ENCODE results near the gene PGBD1. TPM values are rescaled to one million over a fixed set of nuclear protein-coding genes. Genes with fewer than 3 reads are reported as not detected.
A peak's percentile ranks its signal among the peaks of the same experiment; 100 is the strongest.

Gene PGBD1, protein sequence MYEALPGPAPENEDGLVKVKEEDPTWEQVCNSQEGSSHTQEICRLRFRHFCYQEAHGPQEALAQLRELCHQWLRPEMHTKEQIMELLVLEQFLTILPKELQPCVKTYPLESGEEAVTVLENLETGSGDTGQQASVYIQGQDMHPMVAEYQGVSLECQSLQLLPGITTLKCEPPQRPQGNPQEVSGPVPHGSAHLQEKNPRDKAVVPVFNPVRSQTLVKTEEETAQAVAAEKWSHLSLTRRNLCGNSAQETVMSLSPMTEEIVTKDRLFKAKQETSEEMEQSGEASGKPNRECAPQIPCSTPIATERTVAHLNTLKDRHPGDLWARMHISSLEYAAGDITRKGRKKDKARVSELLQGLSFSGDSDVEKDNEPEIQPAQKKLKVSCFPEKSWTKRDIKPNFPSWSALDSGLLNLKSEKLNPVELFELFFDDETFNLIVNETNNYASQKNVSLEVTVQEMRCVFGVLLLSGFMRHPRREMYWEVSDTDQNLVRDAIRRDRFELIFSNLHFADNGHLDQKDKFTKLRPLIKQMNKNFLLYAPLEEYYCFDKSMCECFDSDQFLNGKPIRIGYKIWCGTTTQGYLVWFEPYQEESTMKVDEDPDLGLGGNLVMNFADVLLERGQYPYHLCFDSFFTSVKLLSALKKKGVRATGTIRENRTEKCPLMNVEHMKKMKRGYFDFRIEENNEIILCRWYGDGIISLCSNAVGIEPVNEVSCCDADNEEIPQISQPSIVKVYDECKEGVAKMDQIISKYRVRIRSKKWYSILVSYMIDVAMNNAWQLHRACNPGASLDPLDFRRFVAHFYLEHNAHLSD
- polyA plus RNA-seq (ENCODE audit: low read depth in 6 of 6), result under 1 TPM in 4 of 6 donors, not detected in 2; 0.25 to 0.86 (median 0.65) TPM

DNA sequence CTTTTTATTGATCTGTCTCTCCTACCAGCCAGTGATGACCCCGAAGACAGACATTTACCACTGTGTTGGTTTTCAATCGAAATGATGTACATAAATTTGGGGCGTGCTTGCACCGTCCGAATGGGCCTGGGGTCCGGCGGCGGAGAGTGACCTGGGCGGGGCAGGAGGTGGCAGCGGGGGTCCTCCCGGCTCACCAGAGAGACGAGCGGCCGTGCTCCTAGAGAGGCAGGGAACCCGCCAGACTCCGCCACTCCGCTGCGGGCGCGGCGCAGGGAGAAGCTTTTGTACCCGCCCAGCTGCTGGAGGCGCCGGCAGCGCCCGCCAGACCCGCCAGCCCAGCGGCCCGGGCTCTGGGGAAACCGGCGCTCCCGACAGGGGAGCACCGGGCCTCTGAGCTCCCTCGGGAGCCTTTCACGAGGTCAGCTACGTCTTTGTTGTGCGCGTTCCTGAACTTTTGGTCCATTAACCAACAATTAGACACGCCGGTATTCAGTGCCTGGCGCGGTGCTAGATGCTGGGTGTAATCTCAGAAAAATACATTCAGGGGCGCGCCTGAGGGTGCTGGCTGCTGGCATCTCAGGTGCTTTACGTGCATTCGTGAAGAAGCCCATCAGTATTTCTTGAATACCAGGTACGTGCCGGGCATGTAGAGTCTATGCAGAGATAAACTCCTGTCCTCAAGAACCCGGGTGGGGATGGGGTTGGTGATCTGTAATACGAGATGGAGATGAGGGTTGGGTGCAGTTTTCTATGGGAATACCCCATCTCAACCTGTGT, at the start of gene PGBD1:
Gene PGBD1, plus strand, starts transcription at position 285 of the 777 bp plus-strand sequence. CDS start 2,242 bp downstream, outside the sequence.
- Mint-ChIP-seq H3K27ac (peak within 1 kb of the TSS in 2 of 6 donors; percentile 24 to 53), H3K36me3 (peaks cover 4 to 13% of the 10 kb centered on the region in 2 donors), H3K9me3 (no peaks in the 10 kb centered on the region), H3K27me3 (peaks cover 16 to 24% (median 17%) of the 10 kb centered on the region in 3 donors), H3K4me1 (peaks cover 6 to 11% (median 10%) of the 10 kb centered on the region in 3 donors), H3K4me3 (peak within 1 kb of the TSS; percentile 60 to 92 (median 84))
- ATAC-seq (ENCODE audit: low read depth in 2 of 2) (peak; percentile 85 to 89), DNase-seq (peak; percentile 25)

DNA sequence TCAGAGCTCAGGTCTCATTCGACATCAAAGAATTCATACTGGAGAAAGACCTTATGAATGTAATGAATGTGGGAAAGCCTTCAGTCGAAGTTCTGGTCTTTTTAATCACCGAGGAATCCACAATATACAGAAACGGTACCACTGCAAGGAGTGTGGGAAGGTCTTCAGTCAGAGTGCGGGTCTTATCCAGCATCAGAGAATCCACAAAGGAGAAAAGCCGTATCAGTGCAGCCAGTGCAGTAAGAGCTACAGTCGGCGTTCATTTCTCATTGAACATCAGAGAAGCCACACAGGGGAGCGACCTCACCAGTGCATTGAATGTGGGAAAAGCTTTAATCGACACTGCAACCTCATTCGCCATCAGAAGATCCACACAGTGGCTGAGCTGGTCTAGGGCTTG, 48.6 kb upstream of the PGBD1 start:
- H3K4me3 Mint-ChIP-seq, result no peak overlapping the region
- DNase-seq (no peak), ATAC-seq (ENCODE audit: low read depth in 2 of 2) (no peak)
- no peaks in the 10 kb centered on the region for H3K27me3 Mint-ChIP-seq
- peaks cover 22 to 38% of the 10 kb centered on the region in 2 donors for H3K36me3 Mint-ChIP-seq
- peaks cover 0 to 6% (median 2%) of the 10 kb centered on the region in 7 donors for H3K9me3 Mint-ChIP-seq
- peak overlapping the region in 1 of 6 donors; percentile 54 for H3K27ac Mint-ChIP-seq
- H3K4me1 Mint-ChIP-seq, result peaks cover under 1 to 6% (median 4%) of the 10 kb centered on the region in 3 donors

DNA sequence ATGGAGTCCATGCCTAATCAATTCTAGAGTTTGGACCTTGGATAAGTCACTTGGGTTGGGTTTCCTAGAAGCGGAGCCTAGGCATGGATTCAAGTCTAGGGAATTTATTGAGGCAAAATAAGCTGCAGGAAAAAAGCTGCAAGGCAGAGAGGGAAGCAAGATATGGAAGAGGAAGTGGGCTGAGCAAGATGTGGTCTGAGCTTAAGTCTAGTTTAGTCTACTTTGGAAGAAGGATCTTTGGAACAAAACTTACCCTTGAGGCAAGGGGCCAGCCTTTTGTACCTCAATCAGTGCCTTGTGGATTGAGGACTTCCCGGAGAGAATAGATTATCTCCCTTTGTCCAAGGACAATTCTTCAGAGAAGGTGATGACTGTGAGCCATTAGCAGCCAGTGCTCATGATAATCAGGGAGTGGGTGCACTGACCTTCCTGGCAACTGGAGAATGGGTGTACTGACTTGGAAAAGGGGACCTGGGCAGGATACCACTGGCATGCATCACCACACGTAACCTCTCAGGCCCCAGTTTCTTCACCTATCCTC, 45.4 kb upstream of the PGBD1 start:
- no peak for DNase-seq
- peaks cover 0 to 6% (median 2%) of the 10 kb centered on the region in 7 donors for H3K9me3 Mint-ChIP-seq
- H3K4me1 Mint-ChIP-seq, result no peaks in the 10 kb centered on the region
- H3K4me3 Mint-ChIP-seq, result no peak overlapping the region
- ATAC-seq (ENCODE audit: low read depth in 2 of 2), result no peak
- no peaks in the 10 kb centered on the region for H3K27me3 Mint-ChIP-seq
- peaks cover 7 to 11% of the 10 kb centered on the region in 2 donors for H3K36me3 Mint-ChIP-seq
- H3K27ac Mint-ChIP-seq, result peak overlapping the region in 1 of 6 donors; percentile 17

DNA sequence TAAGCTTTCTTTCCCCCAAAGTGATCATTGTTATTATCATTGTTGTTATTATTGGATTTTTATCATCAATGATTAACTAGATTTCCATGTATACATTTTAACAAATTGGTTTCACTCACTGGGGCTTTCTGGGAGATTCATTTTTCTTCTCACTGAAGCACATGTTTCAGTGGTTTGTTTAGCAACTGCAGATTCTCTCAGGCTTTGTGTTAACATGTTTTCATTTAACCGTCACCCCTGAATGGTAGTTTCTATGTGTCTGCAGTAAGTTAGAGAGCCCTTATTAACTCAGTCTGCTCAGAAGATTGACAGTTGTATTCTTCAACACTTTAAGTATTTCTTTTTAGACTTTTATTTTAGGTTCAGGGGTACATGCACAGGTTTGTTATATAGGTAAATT, 41.7 kb upstream of the PGBD1 start:
- H3K9me3 Mint-ChIP-seq, result no peaks in the 10 kb centered on the region
- no peak for DNase-seq
- peaks cover 6 to 9% of the 10 kb centered on the region in 2 donors for H3K36me3 Mint-ChIP-seq
- no peaks in the 10 kb centered on the region for H3K27me3 Mint-ChIP-seq
- no peak overlapping the region for H3K4me3 Mint-ChIP-seq
- ATAC-seq (ENCODE audit: low read depth in 2 of 2), result no peak
- peaks cover 0 to 5% (median 0%) of the 10 kb centered on the region in 3 donors for H3K4me1 Mint-ChIP-seq
- H3K27ac Mint-ChIP-seq, result no peak overlapping the region

DNA sequence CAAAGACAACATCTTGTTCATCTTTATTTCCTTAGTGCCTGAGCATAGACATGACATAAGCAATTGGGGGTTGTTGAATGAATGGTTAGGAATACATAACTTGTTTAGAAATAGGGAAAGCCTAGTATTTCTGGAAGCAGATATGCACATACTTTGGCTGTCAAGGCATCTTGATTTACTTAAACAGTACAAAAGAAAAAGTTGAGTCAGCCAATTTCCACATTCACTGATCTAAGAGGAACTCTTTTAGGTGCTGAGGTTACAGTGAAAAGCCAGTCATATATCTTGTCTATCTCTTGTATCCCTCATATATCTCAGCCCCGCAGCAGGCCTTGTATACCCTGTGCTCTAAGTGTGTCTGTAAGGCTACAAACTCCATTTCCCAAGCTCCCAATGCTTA, 40.9 kb upstream of the PGBD1 start:
- Mint-ChIP-seq H3K9me3 (no peaks in the 10 kb centered on the region), H3K4me1 (peaks cover 0 to 5% (median 3%) of the 10 kb centered on the region in 3 donors), H3K36me3 (peaks cover 10 to 16% of the 10 kb centered on the region in 2 donors), H3K4me3 (no peak overlapping the region), H3K27me3 (no peaks in the 10 kb centered on the region), H3K27ac (no peak overlapping the region)
- DNase-seq, result no peak
- ATAC-seq (ENCODE audit: low read depth in 2 of 2), result no peak

DNA sequence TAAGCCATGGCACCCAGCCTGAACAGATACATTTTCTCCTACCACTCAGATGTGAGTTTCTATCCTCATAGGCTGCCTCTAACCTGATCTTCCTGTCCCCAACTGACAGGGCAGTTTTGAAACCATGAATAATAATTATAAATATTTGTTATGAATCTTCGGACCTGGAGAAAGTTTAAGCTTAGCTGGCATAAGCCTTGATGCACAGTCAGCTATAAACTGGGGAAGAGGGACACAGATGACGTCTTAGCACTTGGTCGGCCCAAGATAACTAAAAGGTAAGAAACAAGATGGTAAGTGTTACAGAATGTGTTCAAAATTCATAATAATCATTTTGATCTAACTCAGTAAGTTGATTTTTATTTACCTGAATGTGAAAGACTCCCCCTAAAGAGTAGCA, 37.4 kb upstream of the PGBD1 start:
- peak overlapping the region in 1 of 6 donors; percentile 76 for H3K27ac Mint-ChIP-seq
- no peak overlapping the region for H3K4me3 Mint-ChIP-seq

DNA sequence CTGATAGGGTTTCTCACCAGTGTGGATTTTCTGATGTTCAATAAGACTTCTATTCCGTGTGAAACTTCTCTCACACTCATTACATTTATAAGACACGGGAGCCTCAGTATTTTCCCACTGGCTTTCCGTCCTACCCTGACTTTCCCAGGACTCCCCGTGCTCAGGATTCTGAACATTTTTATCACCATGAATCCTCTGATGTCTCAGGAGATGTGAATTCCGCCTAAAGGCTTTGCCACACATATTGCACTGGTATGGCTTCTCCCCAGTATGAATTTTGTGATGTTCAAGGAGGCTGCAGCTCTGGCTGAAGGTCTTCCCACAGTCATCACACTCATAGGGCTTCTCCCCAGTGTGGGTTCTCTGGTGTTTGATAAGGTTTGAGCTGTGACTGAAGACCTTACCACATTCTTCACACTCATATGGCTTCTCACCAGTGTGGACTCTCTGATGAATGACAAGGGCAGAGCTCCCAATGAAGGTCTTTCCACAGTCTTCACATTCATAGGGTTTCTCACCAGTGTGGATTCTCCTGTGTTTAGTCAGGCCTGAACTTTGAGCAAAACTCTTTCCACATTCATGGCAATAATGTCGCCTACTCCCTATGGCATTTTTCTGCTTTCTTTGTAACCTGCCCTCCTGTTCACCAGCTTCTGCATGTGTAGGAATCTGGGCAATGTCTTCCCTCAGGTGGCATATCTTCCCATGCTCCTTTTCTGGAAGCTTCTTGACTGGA, 36.0 kb upstream of the PGBD1 start:
- peaks cover 7 to 29% (median 16%) of the 10 kb centered on the region in 3 donors for H3K4me1 Mint-ChIP-seq
- H3K27ac Mint-ChIP-seq, result peak overlapping the region in 1 of 6 donors; percentile 46
- no peak for ATAC-seq (ENCODE audit: low read depth in 2 of 2)
- peaks cover 30 to 41% of the 10 kb centered on the region in 2 donors for H3K36me3 Mint-ChIP-seq
- no peaks in the 10 kb centered on the region for H3K27me3 Mint-ChIP-seq
- no peak overlapping the region for H3K4me3 Mint-ChIP-seq
- no peaks in the 10 kb centered on the region for H3K9me3 Mint-ChIP-seq
- no peak for DNase-seq

More for the DNA sequence above, 37.4 kb upstream of the PGBD1 start:
- Mint-ChIP-seq H3K4me1 (peaks cover 7 to 19% (median 7%) of the 10 kb centered on the region in 3 donors), H3K27me3 (no peaks in the 10 kb centered on the region), H3K9me3 (no peaks in the 10 kb centered on the region), H3K36me3 (peaks cover 23 to 41% of the 10 kb centered on the region in 2 donors)
- ATAC-seq (ENCODE audit: low read depth in 2 of 2) (no peak), DNase-seq (no peak)

DNA sequence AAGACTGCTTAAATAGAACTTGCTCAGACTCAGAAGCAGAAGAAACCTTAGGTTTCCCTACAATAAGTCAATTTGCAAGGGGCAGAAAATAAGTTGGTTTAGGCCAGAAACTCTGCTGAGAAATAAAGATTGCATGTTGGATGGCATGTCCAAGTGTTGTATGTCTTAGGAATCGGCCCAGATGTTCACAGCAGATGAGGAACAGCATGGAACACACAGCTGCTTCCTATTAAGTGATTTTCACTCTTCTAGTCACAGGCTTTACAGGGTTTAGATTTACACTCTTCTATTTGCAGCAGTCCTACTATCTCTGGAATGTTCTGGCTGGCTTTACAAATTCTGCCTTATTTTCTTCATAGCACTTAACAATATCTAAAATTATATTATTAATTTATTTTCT, 32.5 kb upstream of the PGBD1 start:
- H3K4me3 Mint-ChIP-seq, result peak overlapping the region in 1 of 8 donors; percentile 46
- H3K27ac Mint-ChIP-seq, result no peak overlapping the region
- peaks cover 0 to 5% (median 0%) of the 10 kb centered on the region in 7 donors for H3K9me3 Mint-ChIP-seq
- no peaks in the 10 kb centered on the region for H3K27me3 Mint-ChIP-seq
- no peak for ATAC-seq (ENCODE audit: low read depth in 2 of 2)
- peaks cover 22 to 45% (median 39%) of the 10 kb centered on the region in 3 donors for H3K4me1 Mint-ChIP-seq
- H3K36me3 Mint-ChIP-seq, result peaks cover 25 to 32% of the 10 kb centered on the region in 2 donors
- no peak for DNase-seq

DNA sequence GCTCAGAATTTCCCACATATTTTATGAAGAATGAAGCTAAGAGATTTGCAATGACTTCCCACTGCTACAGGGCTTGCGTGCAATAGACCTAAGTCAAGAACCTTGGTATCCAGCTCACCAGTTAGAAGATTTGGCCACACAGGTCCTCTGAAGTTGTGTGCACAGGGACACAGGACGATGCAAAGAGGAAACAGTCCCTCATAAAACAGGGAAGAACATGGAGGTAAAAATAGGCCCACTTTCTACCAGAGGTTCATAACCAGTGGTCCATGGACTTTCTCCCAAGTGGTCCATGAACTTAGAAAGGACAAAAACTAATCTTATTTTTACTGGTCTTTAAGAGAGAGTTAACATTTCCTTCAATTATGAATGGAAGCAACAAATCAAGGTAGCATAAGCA, 30.6 kb upstream of the PGBD1 start:
- Mint-ChIP-seq H3K27me3 (peaks cover 0 to 2% (median 0%) of the 10 kb centered on the region in 3 donors), H3K36me3 (peaks cover 18 to 22% of the 10 kb centered on the region in 2 donors), H3K27ac (no peak overlapping the region), H3K4me3 (peak overlapping the region in 7 of 8 donors; percentile 77 to 99 (median 89)), H3K4me1 (peaks cover 19 to 45% (median 39%) of the 10 kb centered on the region in 3 donors), H3K9me3 (peaks cover 0 to 5% (median 0%) of the 10 kb centered on the region in 7 donors)
- ATAC-seq (ENCODE audit: low read depth in 2 of 2) (no peak), DNase-seq (no peak)

DNA sequence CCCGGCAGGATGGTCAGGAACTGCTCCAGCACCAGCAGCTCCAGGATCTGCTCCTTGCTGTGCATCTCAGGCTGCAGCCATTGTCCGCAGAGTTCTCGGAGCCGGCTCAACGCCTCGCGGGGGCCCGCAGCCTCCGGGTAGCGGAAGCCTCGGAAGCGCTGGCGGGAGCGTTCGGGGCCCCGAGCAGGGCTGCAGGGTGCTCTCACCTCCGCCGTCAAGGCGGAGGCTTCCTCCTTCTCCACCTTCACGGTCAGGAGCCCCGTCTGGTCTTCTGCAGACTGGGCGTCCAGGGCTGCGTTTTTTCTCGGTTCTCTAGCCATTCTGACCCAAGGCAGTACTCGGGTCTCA, 29.7 kb upstream of the PGBD1 start:
- Mint-ChIP-seq H3K4me1 (peaks cover 15 to 43% (median 39%) of the 10 kb centered on the region in 3 donors), H3K36me3 (peaks cover 9 to 13% of the 10 kb centered on the region in 2 donors), H3K27ac (peak overlapping the region in 5 of 6 donors; percentile 86 to 95 (median 92)), H3K4me3 (peak overlapping the region; percentile 94 to 99 (median 98)), H3K27me3 (peaks cover 0 to 7% (median 0%) of the 10 kb centered on the region in 3 donors), H3K9me3 (peaks cover 0 to 5% (median 0%) of the 10 kb centered on the region in 7 donors)
- peak; percentile 53 to 65 for ATAC-seq (ENCODE audit: low read depth in 2 of 2)
- no peak for DNase-seq

DNA sequence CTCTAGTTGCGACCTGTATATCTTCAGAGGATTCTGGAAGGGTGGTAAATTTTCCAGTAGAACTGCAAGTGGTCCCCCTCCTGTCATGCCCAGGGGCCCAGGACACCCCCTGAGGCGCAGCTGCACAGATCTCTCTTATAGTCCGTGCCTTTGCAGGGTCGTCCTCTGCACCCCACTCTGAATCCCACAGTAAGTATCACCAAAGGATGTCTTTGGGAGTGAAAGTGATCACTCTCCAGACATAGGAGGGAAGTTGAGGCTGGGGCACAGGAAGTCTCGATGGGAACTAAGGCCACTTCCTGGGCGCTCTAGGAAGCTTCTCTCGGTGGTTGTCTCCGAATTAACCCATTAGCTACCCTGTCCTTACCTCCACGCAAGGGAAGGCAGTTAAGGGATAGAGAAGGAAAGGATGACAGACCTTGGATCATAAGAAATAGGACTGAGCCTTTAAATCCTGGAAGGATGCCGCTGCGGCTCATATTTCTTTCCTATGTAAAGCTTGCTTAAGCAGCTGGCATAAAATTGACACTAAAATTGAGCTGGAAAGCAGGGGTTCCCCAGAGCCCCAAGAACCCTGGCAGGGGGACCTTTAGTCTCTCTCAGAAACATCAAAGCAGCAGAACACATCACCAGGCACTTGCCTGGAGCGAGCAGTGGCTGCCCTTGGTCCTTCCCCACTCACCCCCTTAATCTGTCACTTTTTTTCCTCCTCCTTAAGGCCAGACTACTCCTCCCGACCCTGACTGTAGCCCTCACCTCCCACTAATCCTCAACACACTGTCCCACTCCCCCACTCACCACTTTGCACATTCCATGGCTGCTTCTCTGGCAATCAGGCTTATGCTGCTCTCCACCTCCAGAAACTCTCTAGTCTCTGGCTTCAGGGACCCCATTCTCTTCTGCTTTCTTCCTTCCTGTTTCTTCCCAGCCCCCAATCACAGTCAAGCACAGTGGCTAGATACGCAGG, 29.1 kb upstream of the PGBD1 start, which contains the start of gene ZKSCAN4:
Gene ZKSCAN4, minus strand, starts transcription at position 261 of the 967 bp plus-strand sequence. CDS start 289 bp downstream, outside the sequence.
- peak within 1 kb of the TSS; percentile 79 to 98 (median 92) for H3K27ac Mint-ChIP-seq
- ATAC-seq (ENCODE audit: low read depth in 2 of 2) (peak; percentile 79 to 88), DNase-seq (peak; percentile 71)
- peaks cover 15 to 39% (median 37%) of the 10 kb centered on the region in 3 donors for H3K4me1 Mint-ChIP-seq
- peaks cover 0 to 7% (median 0%) of the 10 kb centered on the region in 3 donors for H3K27me3 Mint-ChIP-seq
- peaks cover 8 to 9% of the 10 kb centered on the region in 2 donors for H3K36me3 Mint-ChIP-seq
- H3K4me3 Mint-ChIP-seq, result peak within 1 kb of the TSS; percentile 94 to 99 (median 98)
- H3K9me3 Mint-ChIP-seq, result peaks cover 0 to 5% (median 0%) of the 10 kb centered on the region in 7 donors

All from naive B cell (primary cell).